ENCODE measurements around the gene PARD3B.

The PARD3B gene

DNA sequence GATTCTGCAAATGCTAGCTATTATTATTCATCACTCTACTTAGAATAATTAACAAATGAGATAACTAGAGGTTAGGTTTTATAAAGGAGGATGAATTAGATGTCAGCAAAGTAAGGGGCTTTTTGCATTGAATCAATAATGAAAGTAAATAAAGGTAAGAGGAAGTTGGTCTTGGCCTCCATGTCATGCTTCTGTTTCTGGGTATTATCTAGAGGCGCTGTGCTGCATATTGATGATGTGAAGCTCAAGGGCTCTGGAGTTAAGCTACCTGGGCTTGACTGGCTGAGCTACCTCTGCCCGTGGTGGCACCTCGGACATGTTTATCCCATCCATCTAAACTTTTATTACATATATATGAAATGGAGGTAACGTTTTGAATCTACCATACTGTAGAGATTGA, 350.9 kb downstream of the PARD3B start:
- DNase-seq (ENCODE audit: low spot score), result no peak

DNA sequence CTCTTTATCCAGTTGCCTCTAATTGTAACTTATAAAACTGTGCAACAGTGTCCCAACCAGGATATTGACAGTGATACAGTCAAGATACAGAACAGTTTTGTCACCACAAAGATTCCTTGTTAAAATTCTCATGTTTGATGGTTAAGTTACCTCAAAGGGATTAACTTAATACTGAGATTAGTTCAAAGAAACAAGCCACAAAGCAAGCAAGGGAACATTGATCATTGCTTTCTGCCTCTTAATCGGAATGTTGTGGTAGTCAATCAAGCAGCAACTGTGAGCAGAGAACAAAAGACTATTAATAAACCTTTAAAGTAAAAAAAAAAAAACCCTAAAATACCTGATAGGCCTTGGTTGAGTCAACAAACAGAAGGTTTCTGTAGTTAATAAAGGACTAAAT, 352.3 kb downstream of the PARD3B start:
- no peak for DNase-seq (ENCODE audit: low spot score)

DNA sequence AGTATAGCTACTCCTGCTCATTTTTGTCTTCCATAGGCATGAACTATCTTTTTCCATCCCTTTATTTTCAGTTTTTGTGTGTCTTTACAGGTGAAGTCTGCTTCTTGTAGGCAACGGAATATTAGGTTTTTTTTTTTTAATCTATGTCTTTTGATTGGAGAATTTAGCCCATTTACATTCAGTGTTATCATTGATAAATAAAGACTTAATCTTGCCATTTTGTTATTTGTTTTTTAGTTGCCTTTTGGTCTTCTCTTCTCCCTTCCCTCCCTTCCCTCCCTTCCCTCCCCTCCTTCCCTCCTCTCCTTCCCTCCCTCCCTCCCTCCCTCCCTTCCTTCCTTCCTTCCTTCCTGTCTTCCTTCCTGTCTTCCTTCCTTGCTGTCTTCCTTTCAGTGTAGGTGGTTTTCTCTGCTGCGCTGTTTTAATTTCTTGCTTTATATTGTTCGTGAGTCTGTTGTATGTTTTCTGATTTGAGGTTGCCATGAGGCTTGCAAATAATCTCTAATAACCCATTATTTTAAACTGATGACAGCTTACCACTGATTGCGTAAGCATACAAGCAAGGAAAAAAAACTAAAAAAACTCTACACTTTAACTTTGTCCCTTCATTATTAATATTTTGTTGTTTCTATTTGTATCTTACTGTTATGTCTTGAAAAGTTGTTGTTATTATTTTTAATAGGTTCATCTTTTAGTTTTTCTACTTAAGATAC, 353.8 kb downstream of the PARD3B start:
- no peak for DNase-seq (ENCODE audit: low spot score)

DNA sequence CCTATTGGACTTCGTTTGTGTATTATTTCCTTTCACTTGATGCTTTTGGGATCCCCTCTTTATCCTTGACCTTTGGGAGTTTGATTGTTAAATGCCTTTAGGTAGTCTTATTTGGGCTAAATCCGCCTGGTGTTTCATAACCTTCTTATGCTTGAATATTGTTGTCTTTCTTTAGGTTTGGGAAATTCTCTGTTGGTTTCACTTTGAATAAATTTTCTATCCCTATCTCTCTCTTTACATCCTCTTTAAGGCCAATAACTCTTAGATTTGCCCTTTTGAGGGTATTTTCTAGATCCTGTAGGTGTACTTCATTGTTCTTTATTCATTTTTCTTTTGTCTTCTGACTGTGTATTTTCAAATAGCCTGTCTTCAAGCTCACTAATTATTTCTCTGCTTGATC, 354.7 kb downstream of the PARD3B start:
- no peak for DNase-seq (ENCODE audit: low spot score)

DNA sequence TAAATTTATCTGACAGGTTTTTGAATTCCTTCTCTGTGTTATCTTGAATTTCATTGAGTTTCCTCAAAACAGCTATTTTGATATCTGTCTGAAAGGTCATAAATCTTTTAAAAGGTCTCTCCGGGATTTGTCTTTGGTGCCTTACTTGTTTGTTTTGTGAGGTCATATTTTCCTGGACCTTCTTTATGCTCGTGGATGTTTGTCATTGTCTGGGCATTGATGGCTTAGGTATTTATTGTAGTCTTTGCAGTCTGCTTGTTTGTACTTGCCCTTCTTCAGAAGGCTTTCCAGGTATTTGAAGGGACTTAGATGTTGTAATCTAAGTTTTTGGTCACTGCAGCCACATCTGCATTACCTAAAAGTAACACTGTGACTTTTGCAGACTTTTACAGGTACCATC, 355.2 kb downstream of the PARD3B start:
- no peak for DNase-seq (ENCODE audit: low spot score)

DNA sequence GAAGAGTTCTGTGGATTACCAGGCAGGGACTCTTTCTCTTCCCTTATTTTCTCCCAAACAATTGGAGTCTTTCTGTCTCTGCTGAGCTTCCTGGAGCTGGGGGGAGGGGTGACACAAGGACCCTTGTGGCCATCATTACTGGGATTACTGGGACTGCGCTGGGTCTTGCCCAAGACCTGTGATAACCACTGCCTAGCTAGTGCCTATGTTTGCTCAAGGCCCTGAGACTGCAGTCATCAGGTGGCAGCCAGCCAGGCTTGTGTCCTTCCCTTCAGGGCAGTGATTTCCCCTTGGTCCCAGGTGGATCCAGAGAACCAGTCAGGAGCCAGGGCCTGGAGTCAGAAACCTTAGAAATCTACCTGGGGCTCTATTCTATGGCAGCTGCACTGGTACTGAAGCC, 355.6 kb downstream of the PARD3B start:
- no peak for DNase-seq (ENCODE audit: low spot score)

GRCh38 chr2:204901591-204901990, 356.3 kb downstream of the PARD3B start:
- no peak for DNase-seq (ENCODE audit: low spot score)

DNA sequence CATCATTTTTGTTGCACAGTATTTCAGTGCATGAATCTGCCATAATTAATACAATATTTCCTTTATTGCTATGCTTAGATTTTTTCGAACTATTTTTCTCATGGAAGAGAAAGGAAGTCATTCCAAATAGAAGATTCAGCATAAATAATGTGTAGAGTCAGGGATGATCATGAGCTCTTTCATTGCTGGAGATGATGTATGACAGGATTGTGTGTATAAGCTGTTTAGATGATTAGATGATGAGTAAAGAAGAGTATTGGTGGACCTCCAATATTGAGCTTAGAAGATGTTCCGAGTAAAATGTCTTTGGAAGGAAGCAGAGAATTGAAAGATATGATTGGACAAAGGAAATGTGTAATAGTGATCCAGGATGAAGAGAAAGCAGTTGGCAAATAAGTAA, 364.5 kb downstream of the PARD3B start:
- no peak for DNase-seq (ENCODE audit: low spot score)

- DNase-seq (ENCODE audit: low spot score), result no peak
These were observed 368.0 kb downstream of the PARD3B start for GRCh38 chr2:204913312-204913711.

DNA sequence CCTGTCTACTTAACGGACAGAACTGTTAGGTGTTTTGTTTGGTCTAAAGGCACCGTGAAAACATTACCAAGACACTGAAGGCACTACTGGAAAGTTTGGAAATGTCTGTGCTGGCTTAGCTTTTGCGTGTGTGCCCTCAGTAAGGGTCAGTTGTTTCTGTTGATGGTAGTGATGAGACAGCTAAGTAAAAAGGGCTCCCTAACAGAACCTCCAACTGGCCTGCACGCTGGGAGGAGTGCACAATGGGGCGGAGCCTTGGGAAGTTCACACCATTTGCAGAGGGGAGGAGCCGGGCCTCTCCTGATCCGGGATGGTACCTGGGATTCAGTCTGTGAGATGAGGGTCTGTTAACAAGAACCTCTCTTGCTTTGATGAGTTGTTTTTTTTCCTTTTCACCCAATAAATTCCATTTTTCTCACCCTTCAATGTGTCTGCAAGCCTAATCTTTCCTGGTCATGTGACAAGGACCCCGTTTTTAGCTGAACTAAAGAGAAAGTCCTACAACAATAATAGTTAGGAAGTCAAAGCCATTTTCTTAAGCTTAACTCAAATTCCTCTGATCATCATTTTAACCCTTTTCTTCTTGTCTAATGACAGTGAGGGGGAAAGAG, 368.7 kb downstream of the PARD3B start:
- DNase-seq (ENCODE audit: low spot score), result no peak

DNA sequence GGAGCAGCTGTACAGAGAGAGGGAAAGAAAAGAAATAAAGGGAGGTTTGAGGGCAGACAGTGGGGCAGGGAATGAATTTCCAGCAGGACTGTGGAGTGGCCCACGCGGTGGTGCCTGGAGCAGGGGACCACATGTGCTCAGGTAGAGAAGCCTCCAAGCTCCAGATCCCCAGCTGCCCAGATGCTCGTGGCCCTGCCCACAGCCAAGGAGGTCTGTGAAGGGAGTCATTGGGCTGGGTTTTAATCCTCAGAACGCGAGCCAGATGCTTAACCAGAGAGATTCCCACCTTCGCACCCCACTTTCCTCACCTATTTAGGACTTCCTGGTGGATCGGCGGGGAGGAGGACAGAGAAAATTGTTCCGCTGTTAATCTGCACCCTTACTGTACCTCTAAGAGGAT, 369.4 kb downstream of the PARD3B start:
- no peak for DNase-seq (ENCODE audit: low spot score)

DNA sequence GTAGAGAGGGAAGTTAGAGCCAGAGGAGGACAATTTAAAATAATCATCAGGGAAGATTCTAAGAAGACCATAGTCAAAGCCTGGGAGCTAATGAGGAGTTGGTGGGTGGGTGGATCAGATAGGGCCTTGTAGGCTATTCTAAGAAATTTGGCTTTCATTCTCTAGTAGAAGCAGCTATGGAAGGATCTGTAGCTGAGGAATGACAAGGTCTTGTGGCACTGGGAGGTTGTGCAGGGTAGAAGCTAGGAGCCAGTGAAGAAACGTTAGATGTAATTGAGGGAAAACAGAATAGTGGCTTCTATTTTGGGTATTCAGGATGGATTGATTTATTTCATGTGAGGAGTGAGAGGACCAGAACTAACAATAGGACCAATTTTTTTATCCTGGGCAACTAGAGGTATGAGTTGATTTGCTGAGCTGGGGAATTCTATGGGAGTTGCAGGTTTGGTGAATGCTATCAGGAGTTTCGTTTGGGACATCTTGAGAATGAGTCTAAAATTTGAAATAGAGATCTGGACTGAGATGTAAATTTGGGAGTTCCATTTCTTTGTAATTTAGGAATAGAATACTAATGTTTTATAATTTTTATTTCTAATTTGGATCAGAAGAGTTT, 371.9 kb downstream of the PARD3B start:
- no peak for DNase-seq (ENCODE audit: low spot score)

DNA sequence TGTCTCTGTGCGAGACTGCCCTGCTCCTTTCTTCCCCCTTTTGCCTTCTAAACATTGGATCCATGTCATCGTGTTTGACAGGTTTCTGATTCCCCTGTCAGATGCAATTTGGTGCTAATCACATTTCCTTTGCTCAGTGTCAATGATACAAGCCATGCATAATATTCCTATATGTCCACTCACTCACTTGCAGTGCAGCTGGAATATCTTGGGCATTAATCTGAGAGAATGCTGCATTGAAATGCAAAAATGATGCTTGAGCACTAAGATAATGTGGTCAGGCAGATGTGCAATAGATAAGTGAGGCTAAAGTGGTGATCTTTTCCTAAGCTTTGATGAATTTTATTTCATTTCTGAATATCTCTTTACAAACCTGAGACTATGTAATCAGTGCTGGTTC, 375.5 kb downstream of the PARD3B start:
- DNase-seq (ENCODE audit: low spot score), result no peak

- DNase-seq (ENCODE audit: low spot score), result no peak
These were observed 378.7 kb downstream of the PARD3B start for GRCh38 chr2:204923957-204924356.

DNA sequence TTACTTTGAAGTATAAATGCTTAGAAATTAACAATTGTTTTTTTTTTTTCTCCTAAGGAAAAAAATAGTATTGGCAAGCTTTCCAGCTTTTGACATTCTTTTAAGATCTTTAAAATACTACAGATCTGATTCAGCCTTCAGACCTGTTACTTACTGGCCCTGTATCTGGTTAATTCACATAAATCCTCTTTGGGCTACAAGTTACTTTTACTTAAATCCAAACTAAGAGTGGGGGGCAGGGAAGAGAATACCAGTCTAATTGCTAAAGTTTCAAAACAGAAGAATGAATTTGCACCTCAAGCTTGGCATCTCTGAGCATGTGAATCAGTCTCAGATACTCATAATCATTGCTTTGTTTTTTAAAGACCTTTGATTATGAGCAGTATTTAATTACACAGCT, 386.3 kb downstream of the PARD3B start:
- no peak for DNase-seq (ENCODE audit: low spot score)

- no peak for DNase-seq (ENCODE audit: low spot score)
These were observed 388.6 kb downstream of the PARD3B start for GRCh38 chr2:204933735-204934374.

DNA sequence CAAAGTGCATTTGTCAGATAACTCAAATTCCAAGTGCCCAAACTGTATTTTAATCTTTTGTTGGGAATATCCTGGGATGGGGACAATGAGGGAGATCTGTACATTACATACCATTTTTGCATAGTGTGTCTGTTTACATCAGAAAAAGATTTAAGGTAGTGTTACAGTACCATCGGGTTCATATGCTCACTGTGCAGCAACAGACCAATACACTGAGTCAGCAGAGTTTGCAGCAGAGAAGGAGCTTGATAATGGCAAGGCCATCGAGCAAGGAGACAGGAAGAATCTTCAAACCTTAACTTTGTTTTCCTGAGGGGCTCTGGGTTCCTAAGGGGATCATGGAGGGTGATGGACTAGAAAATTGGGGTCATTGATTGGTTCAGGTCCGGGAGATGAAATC, 399.7 kb downstream of the PARD3B start:
- DNase-seq (ENCODE audit: low spot score), result no peak

DNA sequence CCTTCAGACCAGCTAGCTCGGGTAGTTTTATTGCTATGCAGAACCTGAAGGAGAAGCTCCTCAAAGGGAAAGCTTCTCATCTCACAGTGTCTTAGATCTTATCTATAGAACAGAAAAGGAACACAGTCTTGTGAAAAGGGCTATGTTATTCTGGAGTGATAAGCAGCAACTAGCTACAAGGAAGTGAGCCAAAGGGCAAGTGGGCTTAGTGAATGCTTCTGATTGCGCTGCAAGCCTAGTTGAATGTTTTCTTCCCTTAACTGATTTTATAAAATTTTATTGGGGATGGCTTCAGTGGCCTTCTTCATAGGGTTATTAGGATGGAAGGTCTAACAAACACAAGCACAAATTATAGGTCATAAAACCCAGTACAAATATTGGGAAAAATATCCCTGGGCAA, 400.1 kb downstream of the PARD3B start:
- DNase-seq (ENCODE audit: low spot score), result no peak

DNA sequence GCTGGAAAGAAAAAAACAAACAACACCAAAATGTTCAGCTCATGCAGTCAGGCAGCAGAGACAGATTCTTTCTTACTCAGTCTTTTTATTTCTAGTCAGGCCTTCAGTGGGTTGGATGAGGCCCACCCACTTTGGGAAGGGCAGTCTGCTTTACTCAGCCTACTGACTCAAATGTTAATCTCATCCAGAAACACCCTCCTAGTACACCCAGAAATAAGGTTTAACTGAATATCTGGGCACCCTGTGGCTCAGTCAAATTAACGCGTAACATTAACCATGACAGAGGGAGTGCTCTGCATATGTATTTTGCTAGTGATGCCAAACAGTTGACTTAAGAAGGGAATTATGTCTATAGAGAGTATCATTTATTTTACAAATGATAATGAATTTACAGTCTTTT, 401.6 kb downstream of the PARD3B start:
- no peak for DNase-seq (ENCODE audit: low spot score)

DNA sequence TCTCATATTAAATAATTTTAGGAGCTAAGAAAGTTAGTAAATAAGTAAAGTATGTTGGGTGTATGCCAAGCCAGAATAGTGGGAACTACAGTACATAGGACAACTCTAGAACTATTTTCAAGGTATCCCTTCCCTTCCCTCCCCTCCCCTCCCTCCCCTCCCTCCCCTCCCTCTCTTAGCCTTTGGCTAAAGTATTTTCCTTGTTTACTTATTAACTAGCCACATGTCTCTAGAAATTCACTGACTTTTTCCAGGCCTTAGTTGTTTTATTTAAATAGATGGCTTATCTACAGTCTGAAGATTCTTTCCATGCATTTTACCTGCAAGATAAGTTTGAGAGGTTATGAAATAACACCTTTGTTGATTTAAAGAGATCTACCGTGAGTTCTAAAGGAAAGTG, 402.1 kb downstream of the PARD3B start:
- no peak for DNase-seq (ENCODE audit: low spot score)

- no peak for DNase-seq (ENCODE audit: low spot score)
These were observed 402.9 kb downstream of the PARD3B start for GRCh38 chr2:204948024-204948763.

DNA sequence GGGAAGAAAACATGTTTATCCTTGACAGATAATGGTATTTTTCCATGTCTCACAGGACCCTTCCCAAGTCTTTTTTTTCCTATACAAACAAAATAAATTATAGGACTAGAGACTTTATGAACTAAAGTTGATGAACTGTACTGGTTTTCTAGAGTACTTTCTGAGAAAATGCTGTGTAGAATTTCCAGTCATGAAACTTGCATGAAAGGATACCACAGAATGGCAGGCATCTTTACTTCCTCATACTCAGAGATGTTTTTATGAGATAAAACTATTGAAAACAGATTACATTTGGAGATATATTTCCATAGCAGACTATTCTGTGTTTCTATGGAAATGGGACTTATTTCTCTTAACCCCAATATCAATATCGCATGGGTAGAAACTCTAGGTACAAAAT, 403.5 kb downstream of the PARD3B start:
- no peak for DNase-seq (ENCODE audit: low spot score)
